OCI-LY7 (cell line): Measurements from ENCODE around the gene KIFC3. TPM values are rescaled to one million over a fixed set of nuclear protein-coding genes. Genes with fewer than 3 reads are reported as not detected.

Source experiments
- BruUV-seq: library from RNA; stranded (reverse); fragments of 400-500 nt; replicated peaks from 2 replicates; lab custom pipeline; 2021; lab: Mats Ljungman, UMichigan
- CTCF ChIA-PET: fragments of 300-600 bp; sonication (Branson Sonifier 250); formaldehyde crosslinking; loops from one replicate; lab custom pipeline; 2022; ENCODE audit warnings: antibody characterized with exemption; ENCODE audit not compliant: unreplicated experiment; lab: Charles Lee
- POLR2A ChIA-PET: fragments of 300-600 bp; sonication (Branson Sonifier 250); formaldehyde crosslinking; loops from one replicate; lab custom pipeline; 2022; ENCODE audit warnings: antibody characterized with exemption; lab: Charles Lee
- DNase-seq: peaks from one replicate; pipeline ENCODE4 v3.0.0-alpha.2; 2015; ENCODE audit warnings: low spot score
- H2AFZ ChIP-seq: fragments of 200-600 bp; sonication (generic), shearing (Covaris generic); 2 replicates; pipeline ENCODE4 v1.6.1; 2014; ENCODE audit warnings: mild to moderate bottlenecking, antibody characterized with exemption, low read length, moderate library complexity
- H3K27ac ChIP-seq: fragments of 200-600 bp; sonication (generic); 2 replicates; pipeline ENCODE4 v1.5.1; 2014; ENCODE audit warnings: mixed run types, low read depth, mild to moderate bottlenecking, moderate library complexity, low read length, inconsistent platforms; ENCODE audit not compliant: poor library complexity, severe bottlenecking
- H3K36me3 ChIP-seq: fragments of 200-600 bp; sonication (generic); 2 replicates; pipeline ENCODE4 v1.6.1; 2014; ENCODE audit warnings: mild to moderate bottlenecking, antibody characterized with exemption, low read length, moderate library complexity, mixed read lengths; ENCODE audit not compliant: insufficient read depth
- H3K4me1 ChIP-seq: fragments of 200-600 bp; sonication (generic); 2 replicates; pipeline ENCODE4 v1.5.1; 2014; ENCODE audit warnings: mild to moderate bottlenecking, low read length; ENCODE audit not compliant: insufficient read depth, poor library complexity, severe bottlenecking
- H3K4me2 ChIP-seq: fragments of 200-600 bp; sonication (generic); 2 replicates; pipeline ENCODE4 v1.6.1; 2014; ENCODE audit warnings: mild to moderate bottlenecking, low read length
- H3K4me3 ChIP-seq: fragments of 200-600 bp; sonication (generic); 2 replicates; pipeline ENCODE4 v1.5.1; 2014; ENCODE audit warnings: mild to moderate bottlenecking, low read depth, low read length; ENCODE audit not compliant: poor library complexity, severe bottlenecking
- H3K79me2 ChIP-seq: fragments of 200-600 bp; sonication (generic); 2 replicates; pipeline ENCODE4 v1.6.1; 2016; ENCODE audit warnings: low read depth, mild to moderate bottlenecking, low read length, moderate library complexity, mixed read lengths; ENCODE audit not compliant: insufficient read depth
- H3K9me2 ChIP-seq: fragments of 200-600 bp; sonication (generic); 2 replicates; pipeline ENCODE4 v1.6.1; 2016; ENCODE audit warnings: mild to moderate bottlenecking, low read length, mixed read lengths; ENCODE audit not compliant: insufficient read depth
- H3K9me3 ChIP-seq: fragments of 200-600 bp; sonication (generic); 2 replicates; pipeline ENCODE4 v1.6.1; 2014; ENCODE audit warnings: mild to moderate bottlenecking, mixed run types, low read length, mixed read lengths
- H4K20me1 ChIP-seq: fragments of 200-600 bp; sonication (generic); 2 replicates; pipeline ENCODE4 v1.6.1; 2014; ENCODE audit warnings: mild to moderate bottlenecking, antibody characterized with exemption, low read length, moderate library complexity, mixed read lengths; ENCODE audit not compliant: insufficient read depth
- CTCF ChIP-seq: fragments of 200-600 bp; sonication (generic); conservative IDR thresholded peaks from 2 replicates; pipeline ENCODE4 v1.5.1; 2014; ENCODE audit warnings: mild to moderate bottlenecking, antibody characterized with exemption, low read length, moderate library complexity, mixed read lengths
- EZH2phosphoT487 ChIP-seq: fragments of 200-600 bp; sonication (generic); IDR thresholded peaks from 2 replicates; pipeline ENCODE4 v1.6.1; 2018; ENCODE audit warnings: low read depth, borderline replicate concordance, mild to moderate bottlenecking, mixed run types, antibody characterized with exemption, low read length, moderate library complexity, mixed read lengths
- intact Hi-C: fragments of 100-400 bp; cut with micrococcal nuclease; formaldehyde crosslinking; loops from one replicate; pipeline ENCODE4 v1.10.0; 2022; ENCODE audit not compliant: unreplicated experiment
- total RNA-seq, 2 experiments: library from RNA; depleted of rRNA in 1 of 2; stranded (reverse); fragments of >200 nt in 1 of 2; shearing (Covaris generic) in 1 of 2; gene quantifications; 2 replicates each; pipeline ENCODE4 v1.2.3, GENCODE V29; 2014 to 2022

The KIFC3 gene
- total RNA-seq, 2 experiments from 2014 or later: 0.61 TPM; not detected in 1

GRCh38 chr16:57810197-57811031, 8.1 kb upstream of the KIFC3 start:
- intact Hi-C loops: no loop called here
- Histone ChIP-seq H3K36me3 (no peaks in the 10 kb centered on the region), H4K20me1 (no peaks in the 10 kb centered on the region), H3K4me2 (no peak overlapping the region), H3K9me2 (no peaks in the 10 kb centered on the region), H3K27ac (no peak overlapping the region), H3K4me1 (no peaks in the 10 kb centered on the region), H3K4me3 (no peak overlapping the region), H2AFZ (no peak overlapping the region), H3K79me2 (no peaks in the 10 kb centered on the region), H3K9me3 (no peaks in the 10 kb centered on the region)
- CTCF ChIA-PET: no interaction called here
- DNase-seq: no peak
- TF ChIP-seq CTCF: no peak
- POLR2A ChIA-PET: no interaction called here
- BruUV-seq: no TSS peak

- ChIA-PET CTCF (no interaction called here), POLR2A (no interaction called here)
- no peaks in the 10 kb centered on the region for H3K9me3 ChIP-seq
- no peaks in the 10 kb centered on the region for H3K36me3 ChIP-seq
- no TSS peak for BruUV-seq
- no peaks in the 10 kb centered on the region for H3K79me2 ChIP-seq
- no peaks in the 10 kb centered on the region for H3K4me1 ChIP-seq
- H3K4me2 ChIP-seq: no peak overlapping the region
- no peak overlapping the region for H3K4me3 ChIP-seq
- TF ChIP-seq CTCF: no peak
- no peak for TF ChIP-seq EZH2phosphoT487
- H3K9me2 ChIP-seq: no peaks in the 10 kb centered on the region
- intact Hi-C loops: no loop called here
- no peaks in the 10 kb centered on the region for H4K20me1 ChIP-seq
- H3K27ac ChIP-seq: no peak overlapping the region
- no peak for DNase-seq
- no peak overlapping the region for H2AFZ ChIP-seq
These were observed 7.2 kb upstream of the KIFC3 start for GRCh38 chr16:57809276-57810196.
